Measurements from ENCODE around the gene UFSP1.

Gene UFSP1

DNA sequence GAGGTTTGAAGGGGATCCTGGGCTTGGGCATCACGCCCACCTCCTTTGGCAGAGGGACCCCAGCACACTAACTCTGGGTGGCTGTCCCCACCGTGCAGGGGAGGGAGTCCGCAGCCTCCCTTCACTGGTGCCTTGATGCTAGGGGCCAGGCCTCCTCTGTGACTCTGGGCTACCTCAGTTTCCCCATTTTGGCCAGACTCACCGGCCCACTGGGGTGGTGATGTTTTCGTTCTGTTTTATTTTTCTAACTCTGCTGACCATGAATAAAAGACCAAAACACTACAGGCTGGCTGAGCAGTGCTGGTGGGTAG, 22.8 kb downstream of the UFSP1 start:
- peak overlapping the region; percentile 99 for H2AK5ac ChIP-seq (ENCODE audit: low read length)
- peaks cover 1% of the 10 kb centered on the region for H3K9me3 ChIP-seq (ENCODE audit: insufficient read depth, low read depth, low read length)
- H3K9ac ChIP-seq (ENCODE audit: low read length) = peak overlapping the region; percentile 2
- H2BK120ac ChIP-seq (ENCODE audit: insufficient read depth, low read length, poor library complexity) = peak overlapping the region; percentile 90
- H3K4me3 ChIP-seq (ENCODE audit: low read depth, low read length) = no peak overlapping the region
- peak overlapping the region; percentile 100 for H4K91ac ChIP-seq (ENCODE audit: low read depth, low read length)
- peak overlapping the region; percentile 92 for H2BK12ac ChIP-seq (ENCODE audit: low read length)
- H3K14ac ChIP-seq (ENCODE audit: low read length) = peak overlapping the region; percentile 89
- H3K23ac ChIP-seq (ENCODE audit: low read length) = no peak overlapping the region
- H2BK5ac ChIP-seq (ENCODE audit: low read depth, low read length, poor library complexity) = peak overlapping the region; percentile 100
- peak overlapping the region; percentile 84 for H3K4me2 ChIP-seq (ENCODE audit: low read length)
- H2AFZ ChIP-seq (ENCODE audit: insufficient read depth, low read length, poor library complexity) = peak overlapping the region; percentile 85
- H4K8ac ChIP-seq (ENCODE audit: low read depth, low read length) = peak overlapping the region; percentile 97
- no peaks in the 10 kb centered on the region for H3K27me3 ChIP-seq (ENCODE audit: insufficient read depth, low read length)
- H3K4me1 ChIP-seq (ENCODE audit: control insufficient read depth in 1 of 2, insufficient read depth in 2 of 2, low read length in 2 of 2) = peaks cover 10 to 12% of the 10 kb centered on the region in 2 experiments
- H4K12ac ChIP-seq (ENCODE audit: low read depth, low read length) = peak overlapping the region; percentile 100
- no CpG with 5 or more reads among the region's 5 CpGs for WGBS (ENCODE audit: extremely low coverage, insufficient coverage, insufficient read length)
- H3K18ac ChIP-seq (ENCODE audit: low read length) = peak overlapping the region; percentile 90
- peaks cover 25% of the 10 kb centered on the region for H3K79me2 ChIP-seq (ENCODE audit: control insufficient read depth, insufficient read depth, low read length, poor library complexity)
- DNase-seq = no peak
- peaks cover 22% of the 10 kb centered on the region for H3K79me1 ChIP-seq (ENCODE audit: low read length)
- peak overlapping the region; percentile 97 for H3K4ac ChIP-seq (ENCODE audit: low read depth, low read length)
- peaks cover 35 to 39% of the 10 kb centered on the region in 2 experiments for H3K36me3 ChIP-seq (ENCODE audit: control insufficient read depth in 1 of 2, insufficient read depth in 2 of 2, low read length in 2 of 2)
- H3K27ac ChIP-seq (ENCODE audit: low read depth, low read length) = peak overlapping the region; percentile 37

DNA sequence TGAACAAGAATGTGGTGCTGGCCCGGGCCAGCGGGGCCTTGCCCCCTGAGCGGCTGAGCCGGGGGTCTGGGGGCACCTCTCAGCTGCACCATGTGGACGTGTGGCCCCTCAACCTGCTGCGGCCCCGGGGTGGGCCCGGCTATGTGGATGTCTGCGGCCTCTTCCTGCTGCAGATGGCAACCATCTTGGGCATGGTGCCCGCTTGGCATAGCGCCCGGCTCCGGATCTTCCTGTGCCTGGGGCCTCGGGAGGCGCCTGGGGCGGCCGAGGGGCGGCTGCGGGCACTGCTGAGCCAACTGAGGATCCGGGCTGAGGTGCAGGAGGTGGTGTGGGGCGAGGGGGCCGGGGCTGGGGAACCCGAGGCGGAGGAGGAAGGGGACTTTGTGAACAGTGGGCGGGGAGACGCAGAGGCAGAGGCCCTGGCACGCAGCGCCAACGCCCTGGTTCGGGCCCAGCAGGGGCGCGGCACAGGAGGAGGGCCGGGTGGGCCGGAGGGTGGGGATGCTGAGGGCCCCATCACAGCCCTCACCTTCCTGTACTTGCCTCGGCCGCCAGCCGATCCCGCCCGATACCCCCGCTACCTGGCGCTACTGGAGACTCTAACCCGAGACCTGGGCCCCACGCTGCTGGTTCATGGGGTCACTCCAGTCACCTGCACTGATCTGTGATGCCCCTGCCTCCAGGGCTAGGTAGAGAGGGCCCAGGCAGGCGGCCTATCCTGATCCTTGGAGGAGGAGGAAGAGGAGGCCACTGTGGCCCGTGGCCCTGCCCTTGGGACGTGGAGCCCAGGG, 23.4 kb downstream of the UFSP1 start:
- peak overlapping the region; percentile 90 for H2BK120ac ChIP-seq (ENCODE audit: insufficient read depth, low read length, poor library complexity)
- H4K8ac ChIP-seq (ENCODE audit: low read depth, low read length) = peak overlapping the region; percentile 97
- no peak overlapping the region for H3K23ac ChIP-seq (ENCODE audit: low read length)
- H3K36me3 ChIP-seq (ENCODE audit: control insufficient read depth in 1 of 2, insufficient read depth in 2 of 2, low read length in 2 of 2) = peaks cover 35 to 39% of the 10 kb centered on the region in 2 experiments
- no CpG with 5 or more reads among the region's 46 CpGs for WGBS (ENCODE audit: extremely low coverage, insufficient coverage, insufficient read length)
- no peaks in the 10 kb centered on the region for H3K27me3 ChIP-seq (ENCODE audit: insufficient read depth, low read length)
- peak overlapping the region; percentile 100 for H4K12ac ChIP-seq (ENCODE audit: low read depth, low read length)
- peak overlapping the region; percentile 85 for H2AFZ ChIP-seq (ENCODE audit: insufficient read depth, low read length, poor library complexity)
- peak overlapping the region; percentile 92 for H2BK12ac ChIP-seq (ENCODE audit: low read length)
- H3K14ac ChIP-seq (ENCODE audit: low read length) = peak overlapping the region; percentile 89
- H2AK5ac ChIP-seq (ENCODE audit: low read length) = peak overlapping the region; percentile 99
- no peak overlapping the region for H3K27ac ChIP-seq (ENCODE audit: low read depth, low read length)
- H3K9me3 ChIP-seq (ENCODE audit: insufficient read depth, low read depth, low read length) = peaks cover 1% of the 10 kb centered on the region
- H3K4me2 ChIP-seq (ENCODE audit: low read length) = no peak overlapping the region
- peak overlapping the region; percentile 100 for H4K91ac ChIP-seq (ENCODE audit: low read depth, low read length)
- H3K9ac ChIP-seq (ENCODE audit: low read length) = peak overlapping the region; percentile 2
- peak overlapping the region; percentile 100 for H2BK5ac ChIP-seq (ENCODE audit: low read depth, low read length, poor library complexity)
- H3K4me1 ChIP-seq (ENCODE audit: control insufficient read depth in 1 of 2, insufficient read depth in 2 of 2, low read length in 2 of 2) = peaks cover 10 to 12% of the 10 kb centered on the region in 2 experiments
- no peak for DNase-seq
- peak overlapping the region; percentile 90 for H3K18ac ChIP-seq (ENCODE audit: low read length)
- peaks cover 25% of the 10 kb centered on the region for H3K79me2 ChIP-seq (ENCODE audit: control insufficient read depth, insufficient read depth, low read length, poor library complexity)
- H3K4ac ChIP-seq (ENCODE audit: low read depth, low read length) = peak overlapping the region; percentile 97
- no peak overlapping the region for H3K4me3 ChIP-seq (ENCODE audit: low read depth, low read length)
- peaks cover 22% of the 10 kb centered on the region for H3K79me1 ChIP-seq (ENCODE audit: low read length)

DNA sequence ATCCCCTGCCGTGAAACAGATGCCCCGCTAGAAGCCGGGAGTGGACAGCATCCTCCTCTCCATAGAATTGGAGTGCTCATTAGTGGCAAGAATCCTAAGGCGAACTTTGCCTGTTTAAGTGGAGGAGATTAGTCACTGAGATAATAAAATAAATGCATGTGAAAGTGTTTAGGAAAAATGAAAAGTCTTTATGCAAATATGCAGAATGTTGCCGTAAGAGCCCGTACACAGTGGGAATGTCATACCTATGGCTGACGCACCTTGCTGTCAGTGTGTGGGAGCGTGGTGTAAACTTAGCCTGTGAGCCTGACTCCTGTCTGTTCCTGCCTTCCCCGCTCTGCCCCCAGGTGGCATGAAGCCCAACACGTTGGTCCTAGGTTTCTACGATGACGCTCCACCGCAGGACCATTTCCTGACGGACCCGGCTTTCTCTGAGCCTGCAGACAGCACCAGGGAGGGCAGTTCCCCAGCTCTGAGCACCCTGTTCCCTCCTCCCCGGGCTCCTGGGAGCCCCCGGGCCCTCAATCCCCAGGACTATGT, 24.1 kb downstream of the UFSP1 start:
- Histone ChIP-seq H3K23ac (ENCODE audit: low read length) (no peak overlapping the region), H3K79me1 (ENCODE audit: low read length) (peaks cover 22% of the 10 kb centered on the region), H2BK120ac (ENCODE audit: insufficient read depth, low read length, poor library complexity) (no peak overlapping the region), H3K9me3 (ENCODE audit: insufficient read depth, low read depth, low read length) (peaks cover 1% of the 10 kb centered on the region), H3K4ac (ENCODE audit: low read depth, low read length) (no peak overlapping the region), H3K4me1 (ENCODE audit: control insufficient read depth in 1 of 2, insufficient read depth in 2 of 2, low read length in 2 of 2) (peaks cover 10 to 12% of the 10 kb centered on the region in 2 experiments), H3K4me3 (ENCODE audit: low read depth, low read length) (no peak overlapping the region), H2AFZ (ENCODE audit: insufficient read depth, low read length, poor library complexity) (no peak overlapping the region), H3K79me2 (ENCODE audit: control insufficient read depth, insufficient read depth, low read length, poor library complexity) (peaks cover 25% of the 10 kb centered on the region), H3K36me3 (ENCODE audit: control insufficient read depth in 1 of 2, insufficient read depth in 2 of 2, low read length in 2 of 2) (peaks cover 35 to 40% of the 10 kb centered on the region in 2 experiments), H3K27ac (ENCODE audit: low read depth, low read length) (no peak overlapping the region), H3K9ac (ENCODE audit: low read length) (no peak overlapping the region), H2BK5ac (ENCODE audit: low read depth, low read length, poor library complexity) (no peak overlapping the region), H3K27me3 (ENCODE audit: insufficient read depth, low read length) (no peaks in the 10 kb centered on the region), H3K18ac (ENCODE audit: low read length) (no peak overlapping the region), H3K4me2 (ENCODE audit: low read length) (no peak overlapping the region), H4K91ac (ENCODE audit: low read depth, low read length) (no peak overlapping the region), H4K8ac (ENCODE audit: low read depth, low read length) (no peak overlapping the region), H4K12ac (ENCODE audit: low read depth, low read length) (no peak overlapping the region), H2BK12ac (ENCODE audit: low read length) (no peak overlapping the region), H3K14ac (ENCODE audit: low read length) (no peak overlapping the region), H2AK5ac (ENCODE audit: low read length) (peak overlapping the region; percentile 19)
- peak; percentile 94 to 97 for DNase-seq
- WGBS (ENCODE audit: extremely low coverage, insufficient coverage, insufficient read length) = no CpG with 5 or more reads among the region's 17 CpGs

DNA sequence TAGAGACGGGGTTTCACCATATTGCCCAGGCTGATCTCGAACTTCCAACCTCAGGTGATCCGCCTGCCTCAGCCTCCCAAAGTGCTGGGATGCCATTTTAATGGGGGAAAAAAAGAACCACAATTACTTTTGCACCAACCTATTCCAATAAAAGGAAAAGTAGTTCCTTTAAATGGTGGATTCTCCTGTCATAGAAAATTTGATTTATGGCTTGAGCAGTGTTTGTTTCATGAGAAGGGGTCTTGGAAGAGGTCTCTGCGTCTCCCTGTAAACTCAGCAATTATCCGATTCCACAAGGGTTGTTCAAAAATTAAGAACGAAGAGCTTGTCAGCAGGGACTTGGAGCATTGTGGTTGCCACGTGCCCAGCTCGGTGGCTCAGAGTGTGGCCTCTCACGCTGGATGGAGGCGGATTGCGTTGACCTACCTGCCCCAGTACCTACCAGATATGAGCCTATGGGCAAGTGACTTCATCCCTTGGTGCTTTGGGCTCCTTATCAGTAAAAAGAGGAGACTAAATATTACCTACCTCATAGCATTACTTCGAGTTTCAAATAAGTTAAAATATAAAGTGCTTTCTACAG, 25.2 kb downstream of the UFSP1 start:
- Histone ChIP-seq H2AFZ (ENCODE audit: insufficient read depth, low read length, poor library complexity) (no peak overlapping the region), H3K27me3 (ENCODE audit: insufficient read depth, low read length) (no peaks in the 10 kb centered on the region), H3K36me3 (ENCODE audit: control insufficient read depth in 1 of 2, insufficient read depth in 2 of 2, low read length in 2 of 2) (peaks cover 36 to 41% of the 10 kb centered on the region in 2 experiments), H3K79me2 (ENCODE audit: control insufficient read depth, insufficient read depth, low read length, poor library complexity) (peaks cover 25% of the 10 kb centered on the region), H3K9ac (ENCODE audit: low read length) (no peak overlapping the region), H3K4ac (ENCODE audit: low read depth, low read length) (no peak overlapping the region), H2AK5ac (ENCODE audit: low read length) (no peak overlapping the region), H2BK12ac (ENCODE audit: low read length) (no peak overlapping the region), H4K8ac (ENCODE audit: low read depth, low read length) (no peak overlapping the region), H3K14ac (ENCODE audit: low read length) (no peak overlapping the region), H3K4me3 (ENCODE audit: low read depth, low read length) (no peak overlapping the region), H3K4me2 (ENCODE audit: low read length) (no peak overlapping the region), H3K9me3 (ENCODE audit: insufficient read depth, low read depth, low read length) (peaks cover 1% of the 10 kb centered on the region), H3K27ac (ENCODE audit: low read depth, low read length) (no peak overlapping the region), H3K79me1 (ENCODE audit: low read length) (peaks cover 22% of the 10 kb centered on the region), H3K18ac (ENCODE audit: low read length) (no peak overlapping the region), H3K23ac (ENCODE audit: low read length) (no peak overlapping the region), H2BK5ac (ENCODE audit: low read depth, low read length, poor library complexity) (no peak overlapping the region), H4K91ac (ENCODE audit: low read depth, low read length) (no peak overlapping the region), H4K12ac (ENCODE audit: low read depth, low read length) (no peak overlapping the region), H2BK120ac (ENCODE audit: insufficient read depth, low read length, poor library complexity) (no peak overlapping the region), H3K4me1 (ENCODE audit: control insufficient read depth in 1 of 2, insufficient read depth in 2 of 2, low read length in 2 of 2) (peaks cover 10 to 12% of the 10 kb centered on the region in 2 experiments)
- no peak for DNase-seq
- WGBS (ENCODE audit: extremely low coverage, insufficient coverage, insufficient read length) = no CpG with 5 or more reads among the region's 12 CpGs
